ENCODE results near the gene RALGAPA2.

RALGAPA2 gene

GRCh38 chr20:20731000-20731944 lies 18.8 kb upstream of the RALGAPA2 start (continued):
- TF ChIP-seq CREB5 (CRISPR knock-in tag; IDR thresholded peaks at IDR 0.05; ENCODE audit: low read depth): no peak
- no peak for TF ChIP-seq ZFP3 (CRISPR knock-in tag; IDR thresholded peaks at IDR 0.05)

- ATAC-seq: no peak
- no peak for TF ChIP-seq BACH2 (CRISPR knock-in tag; IDR thresholded peaks at IDR 0.05; ENCODE audit: borderline replicate concordance)
- TF ChIP-seq ZNF8 (CRISPR knock-in tag; IDR thresholded peaks at IDR 0.05): no peak
- no peak for TF ChIP-seq CSDC2 (CRISPR knock-in tag; IDR thresholded peaks at IDR 0.05)
- no peak for TF ChIP-seq PATZ1 (CRISPR knock-in tag; IDR thresholded peaks at IDR 0.05; ENCODE audit: borderline replicate concordance)
- no peak for TF ChIP-seq ZNF565 (CRISPR knock-in tag; conservative IDR thresholded peaks at IDR 0.05; ENCODE audit: low read depth)
- no peak for TF ChIP-seq ESRRG (CRISPR knock-in tag; IDR thresholded peaks at IDR 0.05)
- TF ChIP-seq TSHZ2 (CRISPR knock-in tag; IDR thresholded peaks at IDR 0.05): no peak
- TF ChIP-seq ZC3H10 (CRISPR knock-in tag; IDR thresholded peaks at IDR 0.05): no peak
- TF ChIP-seq RARB (CRISPR knock-in tag; IDR thresholded peaks at IDR 0.05): no peak
- TF ChIP-seq CREB5 (CRISPR knock-in tag; IDR thresholded peaks at IDR 0.05; ENCODE audit: low read depth): no peak
- TF ChIP-seq GLIS3 (CRISPR knock-in tag; IDR thresholded peaks at IDR 0.05): no peak
- no peak for TF ChIP-seq OSR1 (CRISPR knock-in tag; IDR thresholded peaks at IDR 0.05)
- TF ChIP-seq PPARA (CRISPR knock-in tag; IDR thresholded peaks at IDR 0.05; ENCODE audit: borderline replicate concordance): no peak
- no peak for TF ChIP-seq CSRNP3 (CRISPR knock-in tag; IDR thresholded peaks at IDR 0.05)
- TF ChIP-seq ZNF70 (CRISPR knock-in tag; IDR thresholded peaks at IDR 0.05): no peak
These were observed 17.1 kb upstream of the RALGAPA2 start for GRCh38 chr20:20729563-20729962.

GRCh38 chr20:20721489-20721888 lies 9.0 kb upstream of the RALGAPA2 start:
- ATAC-seq: no peak
- TF ChIP-seq ZNF8 (CRISPR knock-in tag; IDR thresholded peaks at IDR 0.05): no peak
- TF ChIP-seq RARB (CRISPR knock-in tag; IDR thresholded peaks at IDR 0.05): no peak
- no peak for TF ChIP-seq TSHZ2 (CRISPR knock-in tag; IDR thresholded peaks at IDR 0.05)
- no peak for TF ChIP-seq ZFP3 (CRISPR knock-in tag; IDR thresholded peaks at IDR 0.05)
- no peak for TF ChIP-seq PATZ1 (CRISPR knock-in tag; IDR thresholded peaks at IDR 0.05; ENCODE audit: borderline replicate concordance)
- no peak for TF ChIP-seq GLIS3 (CRISPR knock-in tag; IDR thresholded peaks at IDR 0.05)
- TF ChIP-seq POU6F1 (CRISPR knock-in tag; IDR thresholded peaks at IDR 0.05; ENCODE audit: borderline replicate concordance, low read depth): no peak
- no peak for TF ChIP-seq SNAI2 (CRISPR knock-in tag; IDR thresholded peaks at IDR 0.05)
- no peak for TF ChIP-seq CSRNP3 (CRISPR knock-in tag; IDR thresholded peaks at IDR 0.05)
- no peak for TF ChIP-seq BACH2 (CRISPR knock-in tag; IDR thresholded peaks at IDR 0.05; ENCODE audit: borderline replicate concordance)
